Natural killer cell (primary cell): ENCODE results near the gene TMEM273. TPM values are rescaled to one million over a fixed set of nuclear protein-coding genes. Genes with fewer than 3 reads are reported as not detected.

Source experiments
- ATAC-seq, 3 donors: fragments of 150-1000 bp in 2 of 3; fragments of 200-7000 bp in 1 of 3; cut with Tn5 transposase; 1 replicate in 1 of 3; 2 replicates in 2 of 3; pipeline ENCODE4 v1.10.0; 2021; ENCODE audit warnings: mild to moderate bottlenecking in 2 of 3, moderate library complexity in 2 of 3
- DNase-seq, 2 donors: peaks; one replicate each; pipeline versions ENCODE4 v3.0.0 to v3.0.0-alpha.2; 2013 to 2021; ENCODE audit warnings: mixed read lengths in 1 of 2
- H3K27ac ChIP-seq: one replicate; pipeline ENCODE4 v1.5.1; 2013; ENCODE audit warnings: mild to moderate bottlenecking, low read length
- H3K27me3 ChIP-seq: one replicate; pipeline ENCODE4 v1.6.1; 2013; ENCODE audit warnings: low read length; ENCODE audit not compliant: control insufficient read depth, insufficient read depth
- H3K36me3 ChIP-seq: one replicate; pipeline ENCODE4 v1.6.1; 2013; ENCODE audit warnings: low read length; ENCODE audit not compliant: control insufficient read depth, insufficient read depth
- H3K4me1 ChIP-seq: one replicate; pipeline ENCODE4 v1.6.1; 2013; ENCODE audit warnings: low read length; ENCODE audit not compliant: control insufficient read depth, insufficient read depth
- H3K4me3 ChIP-seq: one replicate; pipeline ENCODE4 v1.5.1; 2013; ENCODE audit warnings: low read length
- H3K9me3 ChIP-seq: one replicate; pipeline ENCODE4 v1.6.1; 2013; ENCODE audit warnings: low read length; ENCODE audit not compliant: control insufficient read depth, insufficient read depth
- H3K27ac Mint-ChIP-seq, 2 donors: one replicate each; pipeline ENCODE4 v1.8.0; 2022; ENCODE audit warnings: mild to moderate bottlenecking in 2 of 2, mixed read lengths in 2 of 2, moderate library complexity in 1 of 2
- H3K27me3 Mint-ChIP-seq, 2 donors: one replicate each; pipeline ENCODE4 v1.8.0; 2022; ENCODE audit warnings: low read depth in 2 of 2, mixed read lengths in 2 of 2
- H3K36me3 Mint-ChIP-seq: one replicate; pipeline ENCODE4 v1.8.0; 2022; ENCODE audit warnings: mixed read lengths
- H3K4me1 Mint-ChIP-seq, 2 donors: one replicate each; pipeline ENCODE4 v1.8.0; 2022; ENCODE audit warnings: mixed read lengths in 2 of 2
- H3K4me3 Mint-ChIP-seq: one replicate; pipeline ENCODE4 v1.8.0; 2022; ENCODE audit warnings: mild to moderate bottlenecking, moderate library complexity, mixed read lengths
- H3K9me3 Mint-ChIP-seq, 2 donors: one replicate each; pipeline ENCODE4 v1.8.0; 2022; ENCODE audit warnings: mixed read lengths in 2 of 2
- WGBS: methylation state at CpG from one replicate; pipeline ENCODE4 v1.1.7; 2013; ENCODE audit warnings: missing lambda C conversion rate; ENCODE audit not compliant: insufficient coverage; 5-methylcytosine and 5-hydroxymethylcytosine counted together
- intact Hi-C: fragments of 100-400 bp; cut with micrococcal nuclease; formaldehyde crosslinking; loops from one replicate; pipeline ENCODE4 v1.14.2; 2022
- total RNA-seq, 4 donors: library from RNA; stranded (reverse); fragments of 120-200 nt in 1 of 4; gene quantifications; one replicate each; pipeline versions ENCODE4 v1.2.3 to v1.2.4, GENCODE V29; 2013 to 2022
- TF ChIP-seq, protein P1 (sequence below): fragments of 200-600 bp; IDR thresholded peaks from one replicate; pipeline ENCODE4 v1.8.0; 2022; ENCODE audit warnings: antibody characterized with exemption

Gene TMEM273
- total RNA-seq, 3 donors from 2014 or later (not counting 1 experiment from before 2014, with no cell fraction given): 11.6 to 46.3 (median 29.4) TPM

DNA sequence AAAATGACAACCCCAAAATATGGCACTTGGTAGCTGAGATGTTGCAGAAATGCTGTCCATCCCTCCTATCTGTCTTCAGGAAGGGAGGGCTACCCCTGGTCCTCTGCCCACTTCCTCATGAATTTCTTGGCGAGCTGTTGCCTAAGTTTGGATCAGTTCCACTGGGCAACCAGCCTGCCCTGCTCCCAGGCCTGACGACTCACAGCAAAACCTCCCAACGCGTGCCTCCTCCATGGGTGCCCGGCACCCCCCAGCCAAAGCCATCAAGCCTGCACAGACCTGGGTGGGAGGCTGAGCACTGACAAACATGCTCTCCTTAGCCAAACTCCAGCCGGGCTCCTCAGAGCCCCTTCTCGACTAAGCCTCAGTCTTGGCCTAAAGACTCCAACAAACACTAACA is 81.7 kb downstream of the TMEM273 start:
- no peak overlapping the region for H3K4me3 Mint-ChIP-seq
- ATAC-seq (no peak), DNase-seq (no peak)
- Histone ChIP-seq H3K9me3 (no peaks in the 10 kb centered on the region), H3K36me3 (no peaks in the 10 kb centered on the region), H3K27ac (no peak overlapping the region), H3K27me3 (no peaks in the 10 kb centered on the region), H3K4me3 (no peak overlapping the region), H3K4me1 (no peaks in the 10 kb centered on the region)
- 87% methylated on average over 7 of the region's 7 CpGs for WGBS
- no peak overlapping the region for H3K27ac Mint-ChIP-seq
- no peaks in the 10 kb centered on the region for H3K36me3 Mint-ChIP-seq
- H3K9me3 Mint-ChIP-seq: no peaks in the 10 kb centered on the region
- intact Hi-C loops: no loop called here
- peaks cover 0 to 5% of the 10 kb centered on the region in 2 donors for H3K4me1 Mint-ChIP-seq
- H3K27me3 Mint-ChIP-seq: peaks cover 7 to 10% of the 10 kb centered on the region in 2 donors
- TF ChIP-seq, protein P1, sequence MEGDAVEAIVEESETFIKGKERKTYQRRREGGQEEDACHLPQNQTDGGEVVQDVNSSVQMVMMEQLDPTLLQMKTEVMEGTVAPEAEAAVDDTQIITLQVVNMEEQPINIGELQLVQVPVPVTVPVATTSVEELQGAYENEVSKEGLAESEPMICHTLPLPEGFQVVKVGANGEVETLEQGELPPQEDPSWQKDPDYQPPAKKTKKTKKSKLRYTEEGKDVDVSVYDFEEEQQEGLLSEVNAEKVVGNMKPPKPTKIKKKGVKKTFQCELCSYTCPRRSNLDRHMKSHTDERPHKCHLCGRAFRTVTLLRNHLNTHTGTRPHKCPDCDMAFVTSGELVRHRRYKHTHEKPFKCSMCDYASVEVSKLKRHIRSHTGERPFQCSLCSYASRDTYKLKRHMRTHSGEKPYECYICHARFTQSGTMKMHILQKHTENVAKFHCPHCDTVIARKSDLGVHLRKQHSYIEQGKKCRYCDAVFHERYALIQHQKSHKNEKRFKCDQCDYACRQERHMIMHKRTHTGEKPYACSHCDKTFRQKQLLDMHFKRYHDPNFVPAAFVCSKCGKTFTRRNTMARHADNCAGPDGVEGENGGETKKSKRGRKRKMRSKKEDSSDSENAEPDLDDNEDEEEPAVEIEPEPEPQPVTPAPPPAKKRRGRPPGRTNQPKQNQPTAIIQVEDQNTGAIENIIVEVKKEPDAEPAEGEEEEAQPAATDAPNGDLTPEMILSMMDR: no peak

DNA sequence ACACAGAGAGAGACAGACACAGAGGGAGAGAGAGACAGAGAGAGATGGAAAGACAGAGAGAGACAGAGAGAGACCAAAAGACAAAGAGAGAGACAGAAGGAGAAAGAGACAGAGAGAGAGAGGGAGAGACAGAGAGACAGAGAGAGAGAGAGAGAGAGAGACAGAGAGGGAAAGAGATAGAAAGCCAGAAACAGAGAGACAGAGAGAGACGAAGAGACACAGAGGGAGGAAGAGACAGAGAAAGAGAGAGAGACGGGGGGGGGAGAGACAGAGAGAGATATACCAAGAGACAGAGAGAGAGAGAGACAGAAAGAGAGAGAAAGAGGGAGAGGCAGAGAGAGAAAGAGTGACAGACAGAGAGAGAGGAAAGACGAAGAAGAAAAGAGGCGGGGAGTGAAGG is 83.1 kb downstream of the TMEM273 start:
- Mint-ChIP-seq H3K27ac (peak overlapping the region in 1 of 2 donors; percentile 1), H3K9me3 (no peaks in the 10 kb centered on the region), H3K27me3 (peaks cover 7 to 10% of the 10 kb centered on the region in 2 donors), H3K4me1 (peaks cover 0 to 5% of the 10 kb centered on the region in 2 donors), H3K4me3 (no peak overlapping the region), H3K36me3 (no peaks in the 10 kb centered on the region)
- Histone ChIP-seq H3K4me1 (no peaks in the 10 kb centered on the region), H3K36me3 (no peaks in the 10 kb centered on the region), H3K4me3 (no peak overlapping the region), H3K9me3 (no peaks in the 10 kb centered on the region), H3K27me3 (no peaks in the 10 kb centered on the region), H3K27ac (no peak overlapping the region)
- intact Hi-C loops: no loop called here
- TF ChIP-seq, protein P1: no peak
- ATAC-seq (no peak), DNase-seq (no peak)
- 91% methylated on average over 4 of the region's 4 CpGs for WGBS

Other genes starting within 250 kb of the TMEM273 start
- gene LRRC18, start 248.6 kb downstream of the TMEM273 start, total RNA-seq: not detected
- under 1 TPM; 0.38 to 0.57 (median 0.45) TPM for gene VSTM4, start 72.9 kb downstream of the TMEM273 start, total RNA-seq
- gene FAM170B, start 54.4 kb downstream of the TMEM273 start, total RNA-seq: not detected
- gene C10orf71, start 110.8 kb upstream of the TMEM273 start, total RNA-seq: not detected
- gene DRGX, start 207.7 kb upstream of the TMEM273 start, total RNA-seq: not detected